IPS-11a (cell line): ENCODE results near the gene HFE.
A peak's percentile ranks its signal among the peaks of the same experiment; 100 is the strongest.
"Not testable (repeated sequence)": the region's sequence is repeated elsewhere in the genome, so short reads cannot be mapped to it uniquely, and the experiment has no call there.

Experiments used
- H3K4me3 ChIP-seq: one replicate; pipeline ENCODE4 v1.5.1; 2013; ENCODE audit warnings: low read depth, low read length, control low read depth

The HFE gene

DNA sequence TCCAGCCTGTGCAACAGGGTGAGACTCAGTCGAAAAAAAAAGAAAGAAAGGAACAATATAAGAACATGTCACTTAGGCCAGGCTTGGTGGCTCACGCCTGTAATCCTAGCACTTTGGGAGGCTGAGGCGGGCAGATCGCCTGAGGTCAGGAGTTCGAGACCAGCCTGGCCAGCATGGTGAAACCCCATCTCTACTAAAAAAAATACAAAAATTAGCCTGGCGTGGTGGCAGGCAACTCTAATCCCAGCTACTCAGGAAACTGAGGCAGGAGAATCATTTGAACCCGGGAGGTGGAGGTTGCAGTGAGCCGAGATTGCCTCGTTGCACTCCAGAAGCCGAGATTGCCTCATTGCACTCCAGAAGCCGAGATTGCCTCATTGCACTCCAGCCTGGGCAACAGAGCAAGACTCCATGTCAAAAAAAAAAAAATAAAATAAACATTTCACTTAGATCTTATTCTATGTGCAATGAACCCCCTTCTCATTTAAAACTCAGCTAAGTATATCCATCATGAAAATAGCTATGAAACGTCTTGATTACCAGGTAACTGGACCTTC is 28.7 kb upstream of the HFE start:
- H3K4me3 ChIP-seq = not testable (repeated sequence)

DNA sequence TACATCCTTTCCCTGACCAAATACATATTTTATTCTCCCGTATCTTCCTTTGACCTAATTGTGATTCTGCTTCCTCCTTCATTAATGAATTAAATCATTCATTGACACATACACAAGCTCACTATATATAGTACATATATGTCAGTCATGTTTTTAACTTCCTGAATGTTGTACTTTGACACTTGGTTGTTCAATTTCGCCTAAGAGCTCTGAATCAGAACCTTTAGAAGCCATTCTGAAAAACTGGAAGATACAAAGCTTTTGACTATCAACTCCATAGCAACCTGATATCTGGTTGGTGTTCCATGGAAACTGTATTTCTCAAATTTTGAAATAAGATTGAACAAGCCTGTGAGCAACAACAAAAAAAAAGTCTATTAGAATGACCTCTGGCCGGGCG is 27.3 kb upstream of the HFE start:
- H3K4me3 ChIP-seq = no peak overlapping the region

DNA sequence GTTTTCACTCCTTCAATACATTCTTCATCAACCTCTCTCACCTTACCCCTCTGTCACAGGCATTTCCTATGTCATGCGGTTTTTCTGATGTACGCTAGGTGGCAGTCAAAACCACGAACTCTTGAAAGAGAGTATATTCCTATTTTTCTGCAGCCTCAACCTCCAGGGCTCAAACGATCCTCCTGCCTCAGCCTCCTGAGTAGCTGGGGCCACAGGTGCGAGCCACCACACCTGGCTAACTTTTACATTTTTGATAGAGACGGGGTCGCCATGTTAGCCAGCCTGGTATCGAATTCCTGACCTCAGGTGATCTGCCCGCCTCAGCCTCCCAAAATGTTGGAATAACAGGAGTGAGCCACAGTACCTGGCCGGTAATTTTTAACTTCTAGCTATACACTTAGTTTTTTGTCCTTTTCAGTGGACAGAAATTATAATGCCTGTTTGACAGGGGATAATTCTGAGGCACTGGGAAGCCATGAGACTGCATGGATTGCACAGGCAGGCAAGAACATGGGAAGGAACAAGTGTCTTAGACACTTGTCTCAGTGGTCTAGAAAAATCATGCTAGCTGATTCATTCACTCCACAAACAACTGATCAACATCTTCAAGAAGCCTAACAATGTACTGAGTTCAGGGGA is 22.5 kb upstream of the HFE start:
- no peak overlapping the region for H3K4me3 ChIP-seq

GRCh38 chr6:26065952-26066380 is 21.3 kb upstream of the HFE start:
- no peak overlapping the region for H3K4me3 ChIP-seq

DNA sequence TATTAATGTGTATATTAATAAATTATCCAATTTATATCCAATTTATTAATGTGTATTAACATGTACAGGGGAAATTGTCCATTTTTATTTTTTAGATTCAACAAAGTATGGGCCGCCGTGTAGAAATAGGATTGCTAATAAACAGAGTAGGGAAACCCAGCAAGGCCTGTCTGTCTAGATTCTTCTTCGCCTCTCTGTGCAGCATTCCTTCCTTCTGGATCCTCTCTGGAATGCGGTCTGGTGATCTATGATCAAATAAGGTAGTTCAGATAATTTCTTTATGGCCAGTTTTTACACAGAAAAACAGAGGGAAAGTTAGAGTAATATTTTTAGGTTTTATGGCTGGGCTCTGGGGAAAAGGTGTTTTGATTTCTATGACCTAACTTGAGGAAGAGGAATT is 19.9 kb upstream of the HFE start:
- no peak overlapping the region for H3K4me3 ChIP-seq

- H3K4me3 ChIP-seq = no peak overlapping the region
Observed at GRCh38 chr6:26068036-26068435, 19.2 kb upstream of the HFE start.

DNA sequence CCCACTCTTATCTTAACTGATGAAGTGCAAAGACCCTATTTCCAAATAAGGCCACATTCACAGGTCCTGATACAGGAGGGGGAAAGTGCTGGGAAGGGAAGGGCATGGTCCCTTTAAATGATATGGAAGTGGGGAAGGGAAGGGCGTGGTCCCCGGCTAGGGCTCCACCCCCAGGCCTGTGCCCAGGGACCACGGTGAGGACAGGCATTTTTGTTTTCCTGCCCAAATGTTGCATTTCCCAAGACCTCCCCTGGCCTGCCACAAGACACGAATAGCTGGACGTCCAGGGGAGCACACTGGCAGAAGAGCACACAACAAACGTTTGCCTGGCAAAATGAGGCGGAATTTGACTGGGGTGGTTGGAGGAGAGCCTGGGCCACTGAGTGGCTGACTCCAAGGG is 16.1 kb upstream of the HFE start:
- H3K4me3 ChIP-seq = no peak overlapping the region

GRCh38 chr6:26075063-26075717 is 12.0 kb upstream of the HFE start:
- no peak overlapping the region for H3K4me3 ChIP-seq

- H3K4me3 ChIP-seq = not testable (repeated sequence)
Observed at GRCh38 chr6:26078066-26078465, 9.2 kb upstream of the HFE start.

DNA sequence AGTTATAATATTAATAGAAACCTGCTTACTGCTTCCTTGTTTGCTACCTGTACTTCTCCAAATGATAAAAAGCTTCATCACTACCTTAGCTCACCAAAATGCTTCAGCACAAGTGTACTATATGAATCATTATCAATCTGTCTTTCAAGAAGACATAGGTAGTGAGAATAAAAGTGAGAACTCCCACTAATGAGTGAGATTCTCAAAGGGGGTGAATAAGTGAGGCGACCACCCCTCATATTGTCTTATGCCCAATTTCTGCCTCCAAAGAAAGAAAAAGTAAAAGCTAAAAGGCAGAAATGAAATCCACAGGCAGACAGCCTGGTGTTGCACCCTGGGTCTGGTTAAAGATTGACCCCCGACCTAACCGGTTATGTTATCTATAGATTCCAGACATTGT is 6.1 kb upstream of the HFE start:
- not testable (repeated sequence) for H3K4me3 ChIP-seq

- H3K4me3 ChIP-seq = no peak overlapping the region
Observed at GRCh38 chr6:26086211-26086610, 1.0 kb upstream of the HFE start.

DNA sequence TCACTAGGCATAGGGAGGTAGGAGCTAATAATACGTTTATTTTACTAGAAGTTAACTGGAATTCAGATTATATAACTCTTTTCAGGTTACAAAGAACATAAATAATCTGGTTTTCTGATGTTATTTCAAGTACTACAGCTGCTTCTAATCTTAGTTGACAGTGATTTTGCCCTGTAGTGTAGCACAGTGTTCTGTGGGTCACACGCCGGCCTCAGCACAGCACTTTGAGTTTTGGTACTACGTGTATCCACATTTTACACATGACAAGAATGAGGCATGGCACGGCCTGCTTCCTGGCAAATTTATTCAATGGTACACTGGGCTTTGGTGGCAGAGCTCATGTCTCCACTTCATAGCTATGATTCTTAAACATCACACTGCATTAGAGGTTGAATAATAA is 1.1 kb downstream of the HFE start:
- H3K4me3 ChIP-seq = no peak overlapping the region

- no peak overlapping the region for H3K4me3 ChIP-seq
Observed at GRCh38 chr6:26089272-26089671, 2.0 kb downstream of the HFE start.

DNA sequence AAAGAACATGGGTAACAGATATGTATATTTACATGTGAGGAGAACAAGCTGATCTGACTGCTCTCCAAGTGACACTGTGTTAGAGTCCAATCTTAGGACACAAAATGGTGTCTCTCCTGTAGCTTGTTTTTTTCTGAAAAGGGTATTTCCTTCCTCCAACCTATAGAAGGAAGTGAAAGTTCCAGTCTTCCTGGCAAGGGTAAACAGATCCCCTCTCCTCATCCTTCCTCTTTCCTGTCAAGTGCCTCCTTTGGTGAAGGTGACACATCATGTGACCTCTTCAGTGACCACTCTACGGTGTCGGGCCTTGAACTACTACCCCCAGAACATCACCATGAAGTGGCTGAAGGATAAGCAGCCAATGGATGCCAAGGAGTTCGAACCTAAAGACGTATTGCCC is 5.2 kb downstream of the HFE start:
- no peak overlapping the region for H3K4me3 ChIP-seq

DNA sequence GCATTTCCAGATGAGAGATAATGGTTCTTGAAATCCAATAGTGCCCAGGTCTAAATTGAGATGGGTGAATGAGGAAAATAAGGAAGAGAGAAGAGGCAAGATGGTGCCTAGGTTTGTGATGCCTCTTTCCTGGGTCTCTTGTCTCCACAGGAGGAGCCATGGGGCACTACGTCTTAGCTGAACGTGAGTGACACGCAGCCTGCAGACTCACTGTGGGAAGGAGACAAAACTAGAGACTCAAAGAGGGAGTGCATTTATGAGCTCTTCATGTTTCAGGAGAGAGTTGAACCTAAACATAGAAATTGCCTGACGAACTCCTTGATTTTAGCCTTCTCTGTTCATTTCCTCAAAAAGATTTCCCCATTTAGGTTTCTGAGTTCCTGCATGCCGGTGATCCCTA is 6.8 kb downstream of the HFE start:
- H3K4me3 ChIP-seq = no peak overlapping the region

- H3K4me3 ChIP-seq = no peak overlapping the region
Observed at GRCh38 chr6:26097268-26097875, 10.1 kb downstream of the HFE start.

GRCh38 chr6:26103141-26103769 is 16.0 kb downstream of the HFE start:
- H3K4me3 ChIP-seq = no peak overlapping the region

- peak overlapping the region; percentile 35 for H3K4me3 ChIP-seq
Observed at GRCh38 chr6:26103770-26104456, 16.7 kb downstream of the HFE start.

DNA sequence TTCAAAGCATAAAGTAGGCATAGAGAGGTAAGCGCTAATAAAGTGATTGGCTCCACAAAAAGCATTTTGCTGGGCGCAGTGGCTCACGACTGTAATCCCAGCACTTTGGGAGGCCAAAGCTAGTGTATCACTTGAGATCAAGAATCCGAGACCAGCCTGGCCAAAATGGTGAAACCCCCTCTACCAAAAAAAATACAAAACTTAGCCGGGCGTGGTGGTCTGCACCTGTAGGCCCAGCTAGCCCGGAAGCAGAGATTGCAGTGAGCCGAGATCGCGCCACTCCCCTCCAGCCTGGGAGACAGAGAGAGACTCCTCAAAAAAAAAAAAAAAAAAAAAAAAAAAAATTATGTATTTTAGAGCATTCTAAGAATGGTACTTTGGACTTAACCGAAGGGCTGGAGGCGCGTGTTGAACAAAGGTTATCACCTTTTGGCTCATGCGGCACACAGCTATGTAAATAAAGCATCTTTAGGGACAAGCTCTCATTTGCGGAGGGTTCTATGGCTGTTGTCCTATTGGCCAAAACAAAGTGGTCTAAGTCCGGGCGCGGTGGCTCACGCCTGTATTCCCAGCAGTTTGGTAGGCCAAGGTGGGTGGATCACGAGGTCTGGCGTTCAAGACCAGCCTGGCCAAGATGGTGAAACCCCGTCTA is 17.4 kb downstream of the HFE start:
- peak overlapping the region; percentile 35 for H3K4me3 ChIP-seq

DNA sequence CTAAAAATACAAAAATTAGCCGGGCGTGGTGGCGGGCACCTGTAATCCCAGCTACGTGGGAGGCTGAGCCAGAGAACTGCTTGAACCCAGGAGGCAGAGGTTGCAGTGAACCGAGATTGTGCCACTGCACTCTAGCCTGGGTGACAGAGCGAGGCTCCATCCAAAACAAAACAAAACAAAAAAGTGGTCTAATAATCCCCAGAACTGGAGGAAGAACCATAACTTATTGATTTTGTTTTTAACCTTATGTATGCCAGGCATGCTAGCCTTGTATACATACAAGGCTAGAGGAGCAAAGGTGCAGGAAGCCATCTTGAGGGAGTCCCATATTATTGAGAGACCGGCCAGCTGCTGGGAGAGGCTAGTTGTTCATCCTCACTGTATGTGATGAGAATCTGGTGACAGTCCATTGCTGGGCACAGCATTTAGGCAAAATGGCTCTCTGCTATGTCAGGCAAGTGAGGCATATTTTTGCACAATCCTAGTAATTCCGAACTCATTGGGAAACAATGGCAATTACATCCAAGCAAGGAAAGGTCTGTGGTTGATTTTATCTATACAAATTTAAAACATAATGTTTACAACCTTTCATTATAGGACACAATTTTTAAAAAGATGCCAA is 18.0 kb downstream of the HFE start:
- H3K4me3 ChIP-seq = no peak overlapping the region
